ENCODE data around the gene ZRANB2. TPM values are rescaled to one million over a fixed set of nuclear protein-coding genes. Genes with fewer than 3 reads are reported as not detected.

Gene ZRANB2
- polyA plus RNA-seq, 3 donors, result 21.3 to 42.1 (median 22.9) TPM

- H3K27ac Mint-ChIP-seq, result no peak overlapping the region
- no peak overlapping the region for H3K4me3 Mint-ChIP-seq
- Histone ChIP-seq H3K79me2 (ENCODE audit: insufficient read depth, low read length) (no peaks in the 10 kb centered on the region), H3K9ac (ENCODE audit: insufficient read depth, low read length, poor library complexity, severe bottlenecking) (no peak overlapping the region), H3K36me3 (replicated peaks in 1 of 2; ENCODE audit: control insufficient read depth in 1 of 2, insufficient read depth in 2 of 2, low read length in 2 of 2) (no peaks in the 10 kb centered on the region), H3K27me3 (ENCODE audit: control insufficient read depth in 2 of 2, insufficient read depth in 2 of 2, low read length in 2 of 2) (no peaks in the 10 kb centered on the region), H2AFZ (ENCODE audit: insufficient read depth, low read depth, low read length, poor library complexity, severe bottlenecking) (no peak overlapping the region), H3K4me2 (replicated peaks; ENCODE audit: extremely low read depth, low read length, poor library complexity, severe bottlenecking) (no peak overlapping the region), H3K4me3 (replicated peaks in 1 of 3; ENCODE audit: low read depth in 2 of 3, low read length in 3 of 3) (no peak overlapping the region), H3K27ac (ENCODE audit: low read depth in 1 of 2, low read length in 2 of 2) (no peak overlapping the region), H3K9me3 (replicated peaks in 1 of 2; ENCODE audit: control insufficient read depth in 1 of 2, insufficient read depth in 1 of 2, low read length in 2 of 2) (no peaks in the 10 kb centered on the region), H3K4me1 (ENCODE audit: control insufficient read depth in 1 of 2, insufficient read depth in 2 of 2, low read length in 2 of 2) (no peaks in the 10 kb centered on the region), H4K20me1 (ENCODE audit: insufficient read depth, low read length) (no peaks in the 10 kb centered on the region)
- TF ChIP-seq CTCF (IDR thresholded peaks at IDR 0.05), result no peak
- no peaks in the 10 kb centered on the region for H3K36me3 Mint-ChIP-seq
- H3K9me3 Mint-ChIP-seq, result peaks cover 0 to 2% (median 0%) of the 10 kb centered on the region in 7 donors
- H3K4me1 Mint-ChIP-seq, result peaks cover 8% of the 10 kb centered on the region
- 100% methylated on average over 1 of the region's 7 CpGs for WGBS (ENCODE audit: insufficient coverage)
- intact Hi-C loops (cut with micrococcal nuclease), result no loop called here
- no peaks in the 10 kb centered on the region for H3K27me3 Mint-ChIP-seq (ENCODE audit: low read depth in 3 of 3)
- DNase-seq, result no peak
Observed at GRCh38 chr1:71019233-71019969, 61.4 kb downstream of the ZRANB2 start.

GRCh38 chr1:71018791-71019190 is 62.0 kb downstream of the ZRANB2 start:
- no peak for TF ChIP-seq CTCF (IDR thresholded peaks at IDR 0.05)
- DNase-seq, result no peak
- no peaks in the 10 kb centered on the region for H3K79me2 ChIP-seq (ENCODE audit: insufficient read depth, low read length)
- H3K4me1 ChIP-seq (ENCODE audit: control insufficient read depth in 1 of 2, insufficient read depth in 2 of 2, low read length in 2 of 2), result no peaks in the 10 kb centered on the region
- no peak overlapping the region for H3K4me3 ChIP-seq (replicated peaks in 1 of 3; ENCODE audit: low read depth in 2 of 3, low read length in 3 of 3)
- no peaks in the 10 kb centered on the region for H3K27me3 ChIP-seq (ENCODE audit: control insufficient read depth in 2 of 2, insufficient read depth in 2 of 2, low read length in 2 of 2)
- H3K4me3 Mint-ChIP-seq, result no peak overlapping the region
- H3K9me3 Mint-ChIP-seq, result peaks cover 0 to 2% (median 0%) of the 10 kb centered on the region in 7 donors
- no peaks in the 10 kb centered on the region for H3K27me3 Mint-ChIP-seq (ENCODE audit: low read depth in 3 of 3)
- no peak overlapping the region for H3K9ac ChIP-seq (ENCODE audit: insufficient read depth, low read length, poor library complexity, severe bottlenecking)
- no peak overlapping the region for H2AFZ ChIP-seq (ENCODE audit: insufficient read depth, low read depth, low read length, poor library complexity, severe bottlenecking)
- no peak overlapping the region for H3K27ac ChIP-seq (ENCODE audit: low read depth in 1 of 2, low read length in 2 of 2)
- no peak overlapping the region for H3K4me2 ChIP-seq (replicated peaks; ENCODE audit: extremely low read depth, low read length, poor library complexity, severe bottlenecking)
- no peaks in the 10 kb centered on the region for H4K20me1 ChIP-seq (ENCODE audit: insufficient read depth, low read length)
- no peak overlapping the region for H3K27ac Mint-ChIP-seq
- intact Hi-C loops (cut with micrococcal nuclease), result no loop called here
- no peaks in the 10 kb centered on the region for H3K36me3 Mint-ChIP-seq
- no peaks in the 10 kb centered on the region for H3K36me3 ChIP-seq (replicated peaks in 1 of 2; ENCODE audit: control insufficient read depth in 1 of 2, insufficient read depth in 2 of 2, low read length in 2 of 2)
- H3K9me3 ChIP-seq (replicated peaks in 1 of 2; ENCODE audit: control insufficient read depth in 1 of 2, insufficient read depth in 1 of 2, low read length in 2 of 2), result no peaks in the 10 kb centered on the region
- peaks cover 8% of the 10 kb centered on the region for H3K4me1 Mint-ChIP-seq
